GM21515 (cell line): ENCODE measurements around the gene SPEM1.
"Not testable (repeated sequence)": the region's sequence is repeated elsewhere in the genome, so short reads cannot be mapped to it uniquely, and the experiment has no call there.

Experiments used
- ATAC-seq: cut with Tn5 transposase; IDR thresholded peaks from one replicate; pipeline ENCODE4 v1.9.1; 2021; ENCODE audit not compliant: unreplicated experiment

The SPEM1 gene

GRCh38 chr17:7467498-7467897, 47.4 kb downstream of the SPEM1 start:
- ATAC-seq, result no peak

GRCh38 chr17:7468290-7468689, 48.2 kb downstream of the SPEM1 start:
- no peak for ATAC-seq

GRCh38 chr17:7468804-7469389, 48.8 kb downstream of the SPEM1 start:
- no peak for ATAC-seq

GRCh38 chr17:7469843-7470242, 49.7 kb downstream of the SPEM1 start:
- not testable (repeated sequence) for ATAC-seq

- ATAC-seq, result not testable (repeated sequence)
Measured at GRCh38 chr17:7470457-7470973, 50.4 kb downstream of the SPEM1 start.
